Hematopoietic multipotent progenitor cell treated with erythropoietin and hydrocortisone succinate and interleukin-3 and kit ligand, for 8 days (in vitro differentiated cells): ENCODE results near the gene DEPP1.
A peak's percentile ranks its signal among the peaks of the same experiment; 100 is the strongest.

Experiments
- DNase-seq: peaks from one replicate; pipeline ENCODE4 v3.0.0-alpha.2; 2015

Gene DEPP1

GRCh38 chr10:44993226-44993921 lies 14.8 kb upstream of the DEPP1 start:
- DNase-seq, result no peak

DNA sequence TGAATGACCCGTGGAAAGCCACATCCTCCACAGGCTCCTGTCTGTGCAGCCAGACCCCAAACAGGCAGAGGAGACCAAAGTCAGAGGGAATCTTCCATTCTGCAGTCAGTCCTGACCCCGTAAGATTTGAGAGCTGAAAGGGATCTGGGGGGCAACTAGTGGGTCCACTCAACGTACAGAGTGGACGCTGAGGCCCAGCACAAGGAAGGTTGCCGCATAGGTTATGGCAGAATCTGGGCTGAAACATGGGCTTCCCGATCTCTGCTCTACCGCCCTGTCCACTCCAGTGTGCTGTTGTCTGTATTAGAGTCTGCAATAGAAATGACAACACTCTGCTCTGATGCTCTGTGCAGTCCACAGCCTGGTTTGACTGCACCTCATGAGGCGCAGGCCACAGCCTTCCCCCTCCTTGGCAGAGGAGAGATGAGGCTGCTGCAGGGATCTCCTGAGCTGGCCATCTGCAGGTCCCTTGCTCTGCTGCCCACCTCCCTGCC lies 14.2 kb upstream of the DEPP1 start:
- DNase-seq, result no peak

DNA sequence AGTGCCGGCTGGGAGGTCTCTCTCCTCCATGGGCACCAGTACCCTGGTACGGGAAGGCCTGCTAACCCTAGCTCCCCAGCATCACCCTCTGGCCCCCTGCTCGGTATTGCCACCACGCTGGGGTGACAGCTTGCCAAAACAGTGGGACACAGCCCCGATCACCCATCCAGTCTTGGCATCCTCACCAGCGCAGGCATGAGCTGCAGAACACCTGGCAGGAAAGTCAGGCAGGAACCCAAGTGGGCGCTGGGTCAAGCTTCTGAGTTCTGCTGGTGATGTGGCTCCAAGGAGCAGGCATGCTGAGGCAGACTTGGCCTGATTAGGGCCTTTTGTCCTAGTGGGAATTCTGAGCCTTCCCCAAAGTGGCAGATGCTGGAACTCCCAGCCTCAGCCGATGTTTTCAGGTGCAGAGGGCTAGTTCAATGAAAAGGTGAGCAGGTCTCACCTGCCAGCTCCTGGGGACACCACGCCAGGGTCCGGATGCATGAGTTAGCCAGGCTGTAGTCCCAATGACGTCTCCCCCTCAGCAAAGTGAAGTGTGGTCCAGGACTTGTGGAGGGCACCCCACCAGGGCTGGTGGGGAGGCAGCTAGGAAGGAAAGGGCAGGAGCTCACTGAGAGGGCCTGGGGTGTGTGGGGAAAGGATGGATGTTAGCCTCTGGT lies 13.6 kb upstream of the DEPP1 start:
- DNase-seq, result no peak

DNA sequence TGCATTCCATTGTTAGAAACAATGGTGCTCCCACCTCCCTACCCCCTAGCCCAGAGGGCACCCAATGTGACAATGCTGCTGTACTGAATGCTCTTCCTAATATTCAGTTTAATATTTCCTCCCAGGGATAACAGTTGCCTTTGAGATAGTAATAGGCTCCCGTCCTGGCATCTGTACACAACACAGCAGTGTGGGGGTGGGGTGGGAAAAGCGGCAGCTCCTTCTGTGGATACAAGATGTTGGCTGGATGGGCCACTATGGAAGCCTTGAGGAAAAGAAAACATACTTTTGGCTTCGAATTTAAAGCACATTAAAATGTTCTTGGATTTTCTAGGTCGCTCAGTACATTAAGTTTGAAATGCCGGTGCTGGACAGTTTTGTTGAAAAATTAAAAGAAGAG lies 13.0 kb upstream of the DEPP1 start:
- no peak for DNase-seq

DNA sequence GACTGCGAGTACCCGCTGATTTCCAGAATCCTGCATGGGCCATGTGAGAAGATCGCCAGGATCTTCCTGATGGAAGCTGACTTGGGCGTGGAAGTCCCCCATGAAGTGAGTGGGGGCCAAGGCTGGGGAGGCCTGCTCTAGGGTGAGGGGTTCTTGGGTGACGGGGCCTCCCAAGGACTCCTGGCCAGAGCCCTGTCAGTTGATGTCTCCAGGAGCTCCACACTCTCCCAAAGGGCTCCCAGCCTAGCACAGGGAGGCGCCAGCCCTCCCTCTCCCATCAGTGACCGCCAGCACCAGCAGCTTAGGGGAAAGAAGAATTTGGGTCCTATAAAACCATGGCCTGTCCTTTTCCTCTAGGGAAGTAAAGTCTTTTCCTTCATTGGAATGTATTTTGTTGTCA lies 12.4 kb upstream of the DEPP1 start:
- no peak for DNase-seq

DNA sequence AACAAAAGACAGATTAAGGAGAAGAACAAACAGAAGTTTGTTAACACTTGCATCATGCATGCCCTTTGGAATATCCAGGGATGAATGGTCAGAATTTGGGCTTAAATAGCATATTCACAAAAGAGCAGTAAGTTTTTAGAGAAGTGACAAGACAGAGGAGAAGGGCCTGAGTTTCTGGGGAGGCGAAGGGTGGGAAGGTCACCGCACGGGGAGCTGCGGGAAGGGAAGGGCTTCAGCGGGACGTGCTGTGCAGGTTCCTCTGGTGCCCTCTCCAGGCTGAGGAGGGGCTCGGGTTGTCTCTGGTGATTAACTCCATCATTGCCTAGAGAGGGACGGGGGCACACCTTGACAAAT lies 11.7 kb upstream of the DEPP1 start:
- no peak for DNase-seq

DNA sequence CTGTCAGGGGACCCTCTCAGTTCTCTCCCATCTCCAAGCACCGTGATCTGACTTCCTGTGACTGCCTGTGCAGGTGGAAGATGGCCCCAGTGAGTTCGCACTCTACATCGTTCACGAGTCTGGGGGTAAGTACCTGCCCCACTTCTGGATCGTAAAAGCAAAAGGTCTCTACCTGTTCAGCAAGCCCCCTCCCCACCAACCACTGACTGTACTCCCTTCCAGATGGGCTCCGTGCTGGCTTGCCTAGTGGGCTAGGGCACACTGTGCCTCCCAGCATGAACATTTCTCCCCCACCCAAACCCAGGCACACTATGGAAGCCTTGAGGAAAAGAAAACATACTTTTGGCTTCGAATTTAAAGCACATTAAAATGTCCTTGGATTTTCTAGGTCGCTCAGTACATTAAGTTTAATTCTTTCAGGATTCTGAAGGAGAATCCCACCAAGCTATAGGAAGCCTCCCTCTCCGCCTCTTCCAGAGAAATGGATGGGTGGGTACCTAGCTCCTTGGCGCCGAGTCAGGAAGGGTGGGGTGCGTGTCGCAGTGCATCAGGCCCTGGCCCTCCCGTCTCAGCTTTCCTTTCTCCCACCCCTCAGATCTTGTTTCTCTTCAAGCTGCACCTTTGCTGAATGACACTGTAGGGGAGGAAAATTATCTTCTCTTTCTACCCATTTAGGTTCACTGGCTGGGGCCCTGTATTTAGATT lies 11.1 kb upstream of the DEPP1 start:
- no peak for DNase-seq

DNA sequence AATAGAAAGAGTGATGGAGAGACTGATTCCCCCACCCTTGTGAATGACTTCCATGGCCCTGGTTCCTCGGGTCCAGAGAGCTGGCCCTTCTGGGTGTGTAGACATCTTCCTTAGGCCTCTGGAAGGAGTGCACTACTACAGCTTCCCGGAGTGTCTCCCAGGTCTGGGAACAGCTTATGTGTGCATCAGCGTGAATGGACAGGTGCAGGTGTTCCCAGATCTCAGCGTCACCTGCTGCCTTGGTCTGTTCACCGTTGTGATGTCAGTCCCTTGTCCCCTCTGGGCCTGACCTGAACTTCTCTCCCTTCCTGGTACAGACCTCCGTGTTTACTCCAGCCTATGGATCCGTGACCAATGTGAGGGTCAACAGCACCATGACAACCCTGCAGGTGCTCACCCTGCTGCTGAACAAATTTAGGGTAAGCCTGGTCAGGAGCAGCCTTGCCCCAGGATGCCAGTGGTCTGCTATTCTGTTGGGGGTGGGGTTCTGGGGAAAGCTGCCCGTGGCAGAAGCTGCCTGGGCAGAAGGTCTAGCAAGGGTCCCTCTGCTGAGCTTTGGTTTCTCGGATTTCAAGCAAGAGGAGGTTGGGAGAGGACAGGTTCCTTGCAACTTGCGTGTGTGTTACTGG lies 10.5 kb upstream of the DEPP1 start:
- DNase-seq, result no peak

DNA sequence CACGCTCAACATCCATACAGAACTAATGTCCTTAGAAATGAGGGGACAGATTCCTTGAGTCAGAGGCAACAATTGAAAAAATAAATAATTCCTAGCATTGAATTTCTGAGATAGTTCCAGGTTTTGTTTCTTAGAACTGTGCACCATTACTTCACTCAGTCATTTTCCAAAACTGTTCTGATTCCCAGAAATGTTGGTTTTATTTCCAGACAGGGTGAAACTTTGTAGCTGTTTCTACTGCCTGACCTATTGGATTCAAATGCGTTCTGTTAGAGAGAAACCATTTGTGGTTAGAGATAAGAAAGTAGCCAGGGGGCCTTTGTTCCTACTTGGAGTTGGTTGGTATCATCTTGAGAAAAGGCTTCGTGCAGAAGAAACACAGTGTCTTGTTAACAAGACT lies 8.1 kb upstream of the DEPP1 start:
- peak; percentile 59 for DNase-seq

GRCh38 chr10:44986179-44986578 lies 7.6 kb upstream of the DEPP1 start:
- DNase-seq, result no peak

- no peak for DNase-seq
These were observed 6.6 kb upstream of the DEPP1 start for GRCh38 chr10:44985175-44985681.

- no peak for DNase-seq
These were observed 6.1 kb upstream of the DEPP1 start for GRCh38 chr10:44984671-44985101.

DNA sequence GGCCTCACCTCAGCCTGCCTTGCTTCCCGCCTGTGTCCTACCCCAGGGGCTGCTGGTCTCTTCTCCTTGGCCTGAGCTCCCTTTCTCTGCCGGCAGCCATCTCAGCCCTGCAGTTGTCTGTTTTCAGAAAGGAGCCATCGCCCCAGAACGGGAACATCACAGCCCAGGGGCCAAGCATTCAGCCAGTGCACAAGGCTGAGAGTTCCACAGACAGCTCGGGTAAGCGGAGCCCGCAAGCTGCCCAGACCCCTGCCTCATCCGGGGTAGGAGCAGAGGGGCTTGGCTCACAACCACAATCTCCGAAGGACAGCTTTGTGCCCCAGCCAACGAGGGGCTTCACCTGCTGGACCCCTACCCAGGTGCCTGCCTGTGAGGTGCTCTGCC lies 5.3 kb upstream of the DEPP1 start:
- DNase-seq, result no peak

- DNase-seq, result no peak
These were observed 4.7 kb upstream of the DEPP1 start for GRCh38 chr10:44983066-44983894.

- DNase-seq, result no peak
These were observed 3.9 kb upstream of the DEPP1 start for GRCh38 chr10:44982496-44982895.

GRCh38 chr10:44982114-44982460 lies 3.5 kb upstream of the DEPP1 start:
- no peak for DNase-seq

DNA sequence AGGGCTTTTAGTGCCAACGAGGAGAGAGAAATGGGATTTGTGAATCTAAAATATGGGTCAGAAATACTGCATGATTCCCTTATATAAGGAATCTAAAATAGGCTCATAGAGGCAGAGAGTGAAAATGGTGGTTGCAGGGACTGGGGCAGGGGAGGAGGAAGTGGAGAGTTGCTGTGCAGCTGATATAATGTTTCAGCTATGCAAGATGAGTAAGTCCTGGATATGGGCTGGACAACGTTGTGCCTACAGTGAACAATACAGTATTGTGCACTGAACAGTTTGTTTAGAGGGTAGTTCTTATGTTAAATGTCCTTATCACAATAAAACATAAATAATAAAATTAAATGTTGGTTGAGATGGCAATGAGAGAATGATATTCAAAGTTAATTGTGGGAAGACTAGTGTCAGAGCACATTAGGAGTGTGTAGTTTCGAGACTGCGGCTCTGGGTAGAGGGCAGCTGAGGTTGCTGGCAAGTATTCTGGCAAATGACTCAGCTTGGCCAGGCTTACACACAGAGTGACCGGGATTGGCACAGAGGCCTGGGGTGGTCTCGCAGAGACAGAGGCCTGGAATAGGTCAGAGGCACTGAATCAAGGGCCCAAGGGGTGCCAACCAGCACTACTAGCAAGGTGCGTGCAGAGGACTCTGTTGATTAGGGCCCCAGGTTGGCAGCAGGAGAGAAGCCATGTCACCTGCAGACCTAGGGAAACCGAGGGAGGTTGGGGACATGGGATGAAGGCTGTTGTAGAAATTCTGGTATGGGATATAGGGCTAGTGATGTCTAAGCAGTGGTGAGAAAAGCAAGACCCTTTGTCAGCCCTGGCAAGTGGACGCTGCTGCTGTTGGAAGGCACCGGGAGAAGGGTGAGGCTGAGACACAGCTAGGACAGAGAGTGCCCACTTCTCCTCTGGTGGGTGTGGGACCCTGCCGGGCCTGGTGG lies 2.8 kb upstream of the DEPP1 start:
- DNase-seq, result no peak

DNA sequence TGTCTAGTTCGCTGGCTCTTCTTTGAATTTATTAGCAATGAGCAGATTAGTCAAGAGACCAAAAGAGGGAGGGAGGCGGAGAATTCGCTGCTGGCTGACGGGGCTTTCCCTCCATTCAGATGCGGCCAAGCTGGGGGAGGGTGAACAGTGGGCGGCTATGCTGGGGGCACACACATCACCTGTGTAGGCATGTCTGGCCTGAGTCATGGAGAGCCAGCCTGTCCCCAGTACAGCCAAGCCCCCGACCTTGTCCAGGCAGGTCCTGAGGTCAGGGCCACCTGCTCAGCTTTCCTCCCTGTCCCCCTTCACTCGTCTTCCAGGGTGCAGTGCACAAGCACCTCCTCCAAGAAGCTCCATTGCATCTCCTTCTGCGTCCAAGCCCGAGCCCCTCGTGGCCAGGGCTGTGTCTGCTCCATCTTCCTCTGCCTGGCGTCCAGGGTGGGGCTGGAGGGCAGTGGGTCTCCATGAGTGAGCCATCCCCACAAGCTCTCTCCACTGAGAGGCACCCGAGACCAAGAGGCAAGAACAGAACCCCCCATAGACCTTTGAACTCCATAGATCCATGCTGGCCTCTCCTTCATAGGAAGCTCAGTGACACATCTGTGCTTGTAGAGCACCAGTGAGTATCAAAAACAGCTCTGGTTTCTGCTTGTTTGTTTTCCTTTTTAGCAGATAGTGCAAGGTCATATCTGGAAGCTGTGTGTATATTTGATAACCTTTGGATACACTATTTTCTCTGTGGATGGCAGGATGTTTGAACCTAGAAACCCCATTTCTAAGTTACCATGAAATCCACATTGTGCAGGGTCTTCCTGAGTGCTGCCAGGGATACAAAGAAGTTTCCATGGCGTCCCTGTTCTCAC lies 1.9 kb upstream of the DEPP1 start:
- no peak for DNase-seq

DNA sequence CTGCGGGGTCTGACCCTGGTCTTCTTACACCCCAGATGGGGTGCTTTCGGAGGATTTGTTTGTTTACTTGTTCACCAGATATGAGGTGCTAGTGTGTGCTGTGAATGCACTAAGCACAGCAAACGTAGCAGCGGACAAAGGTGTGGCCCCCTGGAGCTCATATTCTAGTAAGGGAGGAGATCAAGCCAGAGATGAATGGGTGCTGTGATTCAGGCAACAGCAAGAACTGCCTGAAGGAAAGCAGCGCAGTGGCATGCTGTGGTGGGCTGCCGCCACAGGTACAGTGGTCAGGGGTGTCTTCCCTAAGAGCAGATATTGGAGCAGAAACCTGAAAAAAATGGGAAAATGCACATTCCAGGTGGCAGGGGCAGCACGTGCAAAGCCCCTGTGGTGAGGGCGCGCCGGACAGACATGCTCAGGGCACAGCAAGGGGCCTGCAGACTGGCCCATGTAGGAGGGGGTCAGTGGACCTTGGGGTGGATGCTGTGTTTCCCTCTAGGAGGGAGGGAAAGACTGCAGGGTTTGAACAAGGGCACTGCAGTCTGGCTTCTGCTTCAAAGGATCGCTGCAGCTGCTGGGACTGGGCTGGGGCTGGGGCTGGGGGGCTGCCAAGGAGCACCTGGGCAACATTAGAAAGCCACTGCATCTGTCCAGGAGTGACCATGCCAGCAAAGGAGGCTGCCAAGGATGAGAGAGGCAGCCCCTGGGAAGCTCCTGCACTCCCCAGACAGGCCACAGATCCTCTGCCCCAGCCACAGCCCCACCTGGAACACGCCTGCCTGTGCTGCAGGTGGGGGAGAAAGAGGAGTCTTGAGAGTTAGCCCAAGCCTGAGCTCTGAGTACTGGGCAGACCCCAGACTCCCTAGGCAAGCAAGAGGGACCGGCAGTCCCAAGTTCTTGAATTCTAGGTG lies 927 bp upstream of the DEPP1 start:
- DNase-seq, result no peak
